ENCODE results near the gene GNAI3.

Gene GNAI3

DNA sequence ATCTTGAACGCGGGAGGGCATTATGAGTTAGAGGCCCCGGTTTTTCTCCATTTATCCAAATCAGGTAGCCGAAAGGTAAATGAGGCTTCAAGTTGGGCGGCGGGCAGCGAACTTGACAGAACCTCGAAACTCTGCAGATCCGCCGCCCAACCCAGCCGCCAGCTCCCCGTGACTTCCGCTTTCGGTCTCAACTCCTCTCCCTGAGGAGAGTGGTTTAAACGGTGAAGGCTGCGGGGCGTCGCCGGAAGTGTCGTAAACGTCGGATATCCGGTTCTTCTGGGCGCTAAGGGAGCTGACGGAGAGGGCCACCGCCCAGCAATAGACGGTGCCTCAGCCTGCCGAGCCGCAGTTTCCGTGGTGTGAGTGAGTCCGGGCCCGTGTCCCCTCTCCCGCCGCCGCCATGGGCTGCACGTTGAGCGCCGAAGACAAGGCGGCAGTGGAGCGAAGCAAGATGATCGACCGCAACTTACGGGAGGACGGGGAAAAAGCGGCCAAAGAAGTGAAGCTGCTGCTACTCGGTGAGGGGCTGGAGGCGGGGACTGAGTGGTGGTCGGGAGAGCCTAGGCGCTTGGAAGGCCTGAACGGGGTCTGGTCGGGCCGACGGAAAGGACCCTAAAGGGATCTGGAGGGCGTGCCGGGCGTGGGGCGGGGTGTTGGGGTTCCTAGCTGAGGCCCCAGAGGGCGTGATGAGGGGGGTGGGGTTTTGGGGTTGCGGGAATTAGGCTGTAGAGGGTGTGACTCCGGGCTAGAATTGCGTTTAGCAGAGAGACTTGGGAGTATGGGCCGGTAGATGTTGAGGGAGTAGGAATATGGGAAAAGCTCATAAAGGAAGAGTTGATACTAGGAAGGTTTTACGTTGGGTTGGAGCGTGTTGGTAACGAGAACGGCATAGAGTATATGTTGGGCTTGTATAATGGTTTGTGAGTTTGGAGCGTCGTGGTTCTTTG lies at the start of gene GNAI3:
Gene GNAI3 (plus strand): TSS at position 295 of the 947 bp plus-strand sequence. CDS start 106 bp downstream, at position 401.
- DNase-seq (ENCODE audit: low spot score): peak; percentile 95

DNA sequence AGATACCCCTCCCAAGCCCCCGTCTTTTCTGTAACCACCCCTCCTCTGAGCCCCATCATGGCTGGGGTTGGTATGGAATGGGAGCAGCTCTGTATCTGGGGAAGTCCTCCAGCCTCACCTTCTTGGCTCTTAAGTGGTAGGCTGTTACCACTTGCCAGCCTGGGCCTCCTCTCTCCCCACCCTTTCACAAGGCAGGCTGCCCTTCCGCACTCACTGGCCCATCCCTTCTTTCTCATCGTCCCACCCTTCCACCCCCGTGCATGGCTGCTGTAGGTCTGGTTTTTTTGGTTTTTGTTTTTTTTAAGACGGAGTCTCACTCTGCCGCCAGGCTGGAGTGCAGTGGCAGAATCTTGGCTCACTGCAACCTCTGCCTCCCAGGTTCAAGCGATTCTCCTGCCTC lies 49.3 kb upstream of the GNAI3 start:
- no peak for DNase-seq (ENCODE audit: low spot score)

DNA sequence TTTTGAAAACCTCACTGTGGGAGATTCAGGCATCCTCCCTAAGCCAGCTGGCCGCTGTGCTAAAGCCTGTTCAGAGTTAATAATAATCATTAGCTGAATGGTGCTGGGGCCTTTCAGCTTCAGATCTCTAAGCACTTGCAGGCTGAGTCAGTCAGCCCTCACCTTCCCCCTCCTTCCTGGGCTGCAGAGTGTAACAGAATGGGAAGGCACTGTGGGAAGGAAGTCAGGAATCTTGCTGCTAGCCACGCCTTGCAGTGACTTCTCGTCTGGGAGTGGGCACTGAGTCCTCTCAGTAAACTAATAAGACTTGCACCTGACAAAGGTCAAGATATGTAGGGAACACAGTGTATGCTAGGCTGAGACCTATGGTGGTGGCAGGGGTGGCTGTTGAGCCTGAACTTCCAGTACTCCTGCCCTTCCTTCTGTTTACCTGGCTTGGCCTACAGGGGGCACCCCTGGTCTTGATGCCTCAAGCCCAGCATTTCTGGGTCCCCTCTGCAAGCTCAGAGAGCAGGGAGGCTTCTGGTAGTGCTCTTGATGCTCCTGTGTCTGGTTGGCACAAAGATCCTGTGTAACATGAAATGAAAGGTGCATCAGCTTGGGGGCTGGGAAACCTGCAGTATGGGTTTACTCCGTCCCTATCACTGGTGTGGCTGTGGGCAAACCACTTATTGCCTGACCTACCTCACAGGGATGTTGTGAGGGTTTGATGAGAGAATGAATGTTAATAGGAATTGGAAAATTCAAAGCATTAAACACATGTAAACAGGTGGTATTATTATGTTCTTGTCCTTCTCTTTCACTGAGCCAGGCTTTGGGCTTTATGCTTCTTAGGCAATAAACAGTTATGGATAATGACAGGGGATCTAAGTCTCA lies 48.5 kb upstream of the GNAI3 start:
- DNase-seq (ENCODE audit: low spot score): no peak

DNA sequence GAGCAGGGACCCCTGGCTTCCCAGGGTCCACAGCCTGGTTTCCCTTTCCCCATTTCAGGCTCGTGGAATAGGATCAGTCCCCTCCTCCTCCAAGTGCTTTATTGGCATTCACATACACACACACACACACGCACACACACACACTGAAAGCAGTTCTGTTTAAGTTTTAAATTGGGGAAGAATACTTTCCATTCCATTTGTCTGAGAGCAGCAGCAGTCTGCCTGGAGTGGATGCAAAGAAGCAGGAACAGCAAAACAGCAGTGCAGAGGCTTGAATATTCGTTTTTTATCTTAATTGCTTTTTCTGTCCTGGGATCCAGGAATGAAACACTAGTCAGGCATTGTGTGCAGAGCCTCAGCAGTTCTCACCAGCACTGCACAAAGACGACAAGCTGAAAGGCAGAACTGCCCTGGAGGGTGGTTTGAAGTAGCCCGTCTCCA lies 47.5 kb upstream of the GNAI3 start:
- no peak for DNase-seq (ENCODE audit: low spot score)

DNA sequence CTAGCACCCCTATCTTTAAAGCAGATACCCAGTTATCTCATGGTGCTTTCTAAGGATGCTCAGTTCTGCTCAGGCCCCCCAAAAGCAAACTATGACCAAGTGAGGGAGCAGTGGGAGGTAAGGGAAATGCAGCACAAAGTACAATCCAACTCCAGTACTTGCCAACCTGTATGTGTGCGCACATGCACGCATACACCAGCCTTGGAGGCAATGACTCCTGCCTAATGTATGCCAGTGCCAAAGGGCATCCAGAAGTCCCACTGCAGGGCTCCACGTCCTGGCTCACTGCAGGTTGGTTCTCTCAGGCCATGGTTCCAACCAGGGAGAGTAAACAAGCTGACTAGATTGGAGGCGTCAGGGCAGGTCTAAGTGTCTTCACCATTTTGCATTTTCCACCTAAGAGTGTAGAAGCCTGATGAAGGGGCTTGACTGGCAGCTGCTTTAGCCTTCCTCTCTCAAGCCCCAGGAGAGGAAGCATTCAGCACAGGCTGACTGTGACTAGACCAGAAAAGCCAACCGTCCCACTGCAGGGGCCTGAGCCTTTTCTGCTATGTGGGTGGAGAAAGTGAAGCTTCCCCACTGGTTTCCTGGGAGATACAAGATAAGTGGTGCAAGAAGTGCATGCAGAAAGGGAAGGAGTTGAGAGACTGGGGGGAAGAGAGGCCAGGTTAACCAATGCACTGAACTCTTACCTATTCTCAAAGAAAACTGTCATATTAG lies 46.6 kb upstream of the GNAI3 start:
- DNase-seq (ENCODE audit: low spot score): no peak

DNA sequence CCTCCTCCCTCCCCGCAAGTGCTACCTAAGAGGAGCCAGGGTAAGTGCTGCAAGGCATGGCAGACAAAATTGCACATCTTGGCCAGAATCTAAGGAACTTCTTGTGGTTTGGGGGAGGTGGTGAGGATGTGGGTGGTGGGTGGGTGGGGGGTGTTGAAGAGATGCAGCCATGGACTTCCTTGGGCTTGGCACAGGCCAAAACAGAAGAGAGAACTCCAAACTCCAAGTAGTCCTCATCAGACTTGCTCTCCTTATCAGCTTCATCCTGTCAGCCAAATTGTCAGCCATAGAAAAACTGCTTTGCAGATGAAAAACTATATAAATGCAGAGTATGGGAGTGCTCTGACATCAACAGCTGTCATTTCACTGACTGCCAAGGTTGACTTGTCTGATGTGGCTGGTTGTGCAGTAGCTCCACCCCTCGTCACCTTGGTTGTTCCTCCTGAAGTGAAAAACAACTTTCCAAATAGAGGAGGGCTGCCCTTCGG lies 46.0 kb upstream of the GNAI3 start:
- DNase-seq (ENCODE audit: low spot score): no peak

DNA sequence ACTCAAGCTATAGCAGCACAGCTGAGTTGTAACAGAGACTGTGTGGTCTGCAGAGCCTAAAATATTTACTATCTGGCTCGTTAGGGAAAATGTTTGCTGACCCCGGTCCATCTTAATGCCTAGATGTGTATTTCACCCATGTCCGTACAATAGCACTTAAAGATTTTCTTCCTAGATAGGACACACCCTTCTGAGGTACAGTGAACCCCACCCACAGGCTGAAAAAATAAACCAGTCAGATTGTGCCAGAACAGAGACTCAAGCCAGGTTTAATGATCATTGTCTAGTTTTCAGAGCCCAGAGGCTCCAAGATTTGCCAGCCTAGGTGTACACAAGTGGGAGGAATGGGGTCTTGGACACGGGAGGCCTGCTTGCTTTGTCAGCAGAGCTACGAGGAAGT lies 44.5 kb upstream of the GNAI3 start:
- no peak for DNase-seq (ENCODE audit: low spot score)

DNA sequence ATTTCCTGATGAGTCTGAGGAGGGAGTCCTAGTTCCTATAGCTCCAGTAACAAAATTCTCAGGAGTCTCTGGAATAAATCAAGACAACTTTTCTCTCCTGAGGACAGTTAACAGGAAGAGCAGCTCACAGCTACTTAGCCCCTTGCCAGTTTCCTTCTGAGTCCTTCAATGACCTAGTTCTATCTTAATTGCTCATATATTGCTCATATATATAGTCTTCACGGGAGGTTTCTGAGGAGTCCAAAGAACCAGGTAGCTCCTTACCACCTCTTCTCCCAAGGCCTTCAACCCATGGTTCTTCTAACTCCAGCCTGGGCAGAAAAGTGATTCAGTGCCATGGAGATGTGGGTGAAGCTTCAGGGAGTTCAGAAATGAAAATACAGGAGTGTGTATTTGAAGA lies 43.4 kb upstream of the GNAI3 start:
- no peak for DNase-seq (ENCODE audit: low spot score)

DNA sequence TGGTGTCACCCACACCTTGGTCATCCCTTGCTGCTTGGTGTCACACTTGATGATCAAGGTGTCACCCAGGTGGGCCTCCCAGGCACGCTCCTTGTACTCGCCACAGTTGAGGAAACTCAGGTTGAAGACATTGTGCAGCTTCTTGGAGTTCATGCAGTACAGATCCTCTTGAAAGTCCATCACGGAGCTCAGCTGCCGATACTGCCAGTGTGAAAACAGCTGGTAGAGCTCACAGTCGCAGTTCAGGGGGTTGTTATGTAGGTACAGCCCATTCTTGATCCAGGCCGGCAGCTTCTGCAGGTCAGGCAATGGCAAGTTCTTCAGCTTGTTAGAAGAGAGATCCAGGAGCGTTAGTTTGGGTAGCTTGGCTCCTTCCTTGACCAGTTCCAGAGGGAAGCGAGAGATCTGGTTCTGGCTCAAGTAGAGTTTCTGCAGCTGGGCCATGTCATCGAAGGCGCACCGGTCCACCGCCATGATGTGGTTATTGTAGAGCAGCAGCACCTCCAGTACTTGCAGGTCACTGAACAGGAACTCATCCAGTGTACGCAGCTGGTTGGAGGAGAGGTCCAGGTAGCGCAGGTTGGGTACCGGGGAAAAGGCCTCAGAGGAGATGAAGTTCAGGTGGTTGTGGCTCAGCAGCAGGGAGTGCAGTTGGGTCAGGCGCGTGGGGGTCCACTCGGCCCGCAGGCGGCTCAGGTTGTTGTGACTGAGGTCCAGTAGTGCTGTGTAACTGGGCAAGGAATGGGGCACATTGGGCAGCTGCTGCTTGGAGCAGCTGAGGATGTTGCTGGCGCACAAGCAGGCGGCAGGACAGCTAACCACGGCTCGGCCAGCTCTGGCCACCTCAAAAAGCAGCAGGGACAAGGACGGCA lies 40.2 kb upstream of the GNAI3 start:
- DNase-seq (ENCODE audit: low spot score): peak; percentile 48

DNA sequence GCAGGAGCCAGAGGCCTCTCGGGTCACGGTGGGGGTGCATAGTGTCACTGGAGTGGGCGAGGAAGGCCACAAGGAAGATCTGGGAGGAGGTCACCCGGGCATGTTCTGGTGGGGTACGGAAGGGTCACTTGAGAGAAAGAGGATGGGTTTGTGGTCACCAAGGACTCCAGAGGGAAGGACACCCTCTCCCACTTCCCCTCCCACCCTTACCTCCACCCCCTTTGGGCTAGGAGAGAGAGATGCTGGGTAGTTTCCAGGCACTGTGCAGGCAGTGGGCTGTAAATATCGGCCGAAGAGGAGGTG lies 39.6 kb upstream of the GNAI3 start:
- DNase-seq (ENCODE audit: low spot score): no peak

DNA sequence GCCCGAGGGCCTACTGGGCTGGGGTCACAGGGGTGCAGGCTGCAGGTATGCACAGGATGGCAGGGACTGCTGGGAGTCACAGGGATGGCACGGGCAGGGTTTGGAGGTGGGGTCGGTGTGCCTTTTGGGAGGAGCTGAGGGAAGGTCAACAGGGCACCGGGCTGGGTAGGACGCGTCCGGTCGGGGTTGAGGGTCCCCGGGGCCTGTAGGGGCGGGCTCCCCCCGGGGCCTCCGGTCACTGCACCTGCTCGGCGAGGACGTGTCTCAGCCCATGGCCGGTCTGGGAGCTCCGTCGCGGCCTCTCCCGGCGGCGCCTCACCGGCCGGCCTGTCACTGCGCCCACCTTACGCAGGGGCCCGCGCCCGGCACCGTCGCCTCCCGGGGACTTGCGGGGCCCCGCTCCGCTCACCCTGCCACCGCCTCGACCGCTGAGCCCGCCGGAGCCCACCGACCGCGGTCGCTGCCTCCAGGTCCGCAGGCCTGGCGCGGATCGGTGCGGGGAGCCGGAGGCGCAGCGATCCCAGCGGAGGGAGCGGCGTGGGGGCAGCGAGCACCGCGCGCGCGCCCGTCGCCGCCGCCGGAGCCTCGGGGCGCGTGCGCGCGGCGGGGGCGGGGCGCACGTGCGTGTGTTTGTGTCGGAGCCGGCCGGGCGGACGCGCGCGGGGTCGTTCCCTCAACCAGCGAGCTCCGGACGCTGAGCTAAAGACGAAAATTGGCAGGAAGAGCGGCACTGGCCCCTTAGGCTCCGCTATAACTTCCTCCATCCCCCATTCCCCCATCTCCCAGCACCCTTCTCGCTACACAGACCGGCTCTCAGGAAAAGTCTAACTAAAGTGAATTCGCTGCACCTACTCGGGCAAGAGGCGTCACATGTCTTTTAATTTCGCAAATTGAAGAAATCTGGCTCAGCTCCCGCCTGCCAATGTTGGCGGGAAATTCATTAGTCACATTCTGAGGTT lies 39.0 kb upstream of the GNAI3 start, which contains the start of gene AMIGO1:
Gene AMIGO1 (minus strand): TSS at position 552 of the 959 bp plus-strand sequence. CDS start 815 bp downstream, outside the sequence.
- peak; percentile 79 for DNase-seq (ENCODE audit: low spot score)

DNA sequence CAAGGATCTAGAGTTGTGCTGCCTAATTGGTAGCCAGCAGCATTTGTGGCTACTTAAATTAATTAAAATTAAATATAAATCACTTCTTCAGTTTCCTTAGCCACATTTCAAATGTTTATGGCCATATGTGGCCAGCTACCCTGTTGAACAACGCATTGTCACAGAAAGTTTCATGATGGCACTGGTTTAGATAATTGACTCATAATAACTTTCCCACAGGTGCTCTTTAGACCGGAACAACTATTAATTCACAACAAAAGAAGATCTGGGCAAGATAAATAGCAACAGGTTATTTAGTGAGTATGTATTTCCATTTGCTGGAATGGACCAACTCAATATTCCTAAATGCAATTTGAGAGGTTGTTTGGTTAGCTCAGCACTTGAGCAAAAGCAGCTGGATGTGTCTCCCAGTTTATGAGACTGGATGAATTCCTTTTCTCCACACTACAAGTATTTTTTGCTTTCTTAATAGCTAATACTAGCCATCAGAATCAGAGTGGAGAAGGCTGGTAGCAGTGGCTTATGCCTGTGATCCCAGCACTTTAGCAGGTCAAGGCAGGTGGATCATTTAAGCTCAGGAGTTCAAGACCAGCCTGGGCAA lies 35.2 kb upstream of the GNAI3 start:
- no peak for DNase-seq (ENCODE audit: low spot score)

DNA sequence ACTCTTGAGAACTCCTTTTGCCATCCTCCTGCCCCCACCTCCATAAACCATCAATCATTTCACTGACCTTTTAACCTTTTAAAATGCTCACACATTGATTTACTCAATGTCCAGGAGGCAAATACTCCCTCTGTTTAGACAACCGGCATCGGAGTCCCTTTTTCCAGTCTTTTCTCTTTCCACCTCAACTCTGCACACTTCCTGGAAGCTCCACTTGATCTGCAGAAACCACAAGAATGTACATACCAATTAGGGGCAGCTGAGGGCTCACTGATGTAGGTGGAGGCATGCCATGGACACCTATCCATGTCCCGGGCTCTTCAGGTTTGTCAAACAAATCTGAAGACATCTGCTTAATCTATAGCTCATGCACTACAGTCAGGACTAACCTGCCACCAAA lies 33.6 kb upstream of the GNAI3 start:
- no peak for DNase-seq (ENCODE audit: low spot score)

DNA sequence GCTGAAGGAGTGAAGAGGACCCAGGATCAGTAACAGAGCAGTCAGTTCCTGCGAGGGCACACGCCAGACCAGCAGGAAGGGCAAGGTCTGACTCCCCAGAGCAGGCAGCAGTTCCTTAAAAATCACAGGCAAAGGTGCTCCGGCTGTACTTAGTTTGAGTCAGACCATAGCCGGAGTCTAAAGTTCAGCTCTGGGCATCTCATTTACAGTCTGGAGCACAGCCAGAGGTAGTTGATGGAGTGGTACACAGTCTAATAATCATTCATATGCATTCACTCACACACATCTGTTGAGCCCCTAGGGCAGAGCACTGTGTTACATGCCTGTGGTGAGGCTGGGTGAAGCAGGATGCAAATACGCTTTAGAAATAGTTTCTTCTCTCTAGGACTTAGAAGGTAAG lies 31.5 kb upstream of the GNAI3 start:
- DNase-seq (ENCODE audit: low spot score): no peak

DNA sequence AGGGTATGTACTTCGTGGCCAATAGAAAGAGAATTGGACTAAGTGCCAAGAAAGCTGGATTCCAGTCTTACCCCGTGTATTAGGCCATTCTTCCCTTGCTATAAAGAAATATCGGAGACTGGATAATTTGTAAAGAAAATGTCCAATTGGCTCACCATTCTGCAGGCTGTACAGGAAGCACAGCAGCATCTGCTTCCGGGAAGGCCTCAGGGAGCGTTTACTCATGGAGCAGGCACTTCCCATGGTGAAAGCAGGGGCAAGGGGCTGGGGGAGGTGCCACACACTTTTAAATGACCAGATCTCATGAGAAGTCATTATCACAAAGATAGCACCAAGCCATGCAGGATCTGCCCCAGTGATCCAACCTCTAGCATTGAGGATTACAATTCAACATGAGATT lies 31.1 kb upstream of the GNAI3 start:
- DNase-seq (ENCODE audit: low spot score): no peak

DNA sequence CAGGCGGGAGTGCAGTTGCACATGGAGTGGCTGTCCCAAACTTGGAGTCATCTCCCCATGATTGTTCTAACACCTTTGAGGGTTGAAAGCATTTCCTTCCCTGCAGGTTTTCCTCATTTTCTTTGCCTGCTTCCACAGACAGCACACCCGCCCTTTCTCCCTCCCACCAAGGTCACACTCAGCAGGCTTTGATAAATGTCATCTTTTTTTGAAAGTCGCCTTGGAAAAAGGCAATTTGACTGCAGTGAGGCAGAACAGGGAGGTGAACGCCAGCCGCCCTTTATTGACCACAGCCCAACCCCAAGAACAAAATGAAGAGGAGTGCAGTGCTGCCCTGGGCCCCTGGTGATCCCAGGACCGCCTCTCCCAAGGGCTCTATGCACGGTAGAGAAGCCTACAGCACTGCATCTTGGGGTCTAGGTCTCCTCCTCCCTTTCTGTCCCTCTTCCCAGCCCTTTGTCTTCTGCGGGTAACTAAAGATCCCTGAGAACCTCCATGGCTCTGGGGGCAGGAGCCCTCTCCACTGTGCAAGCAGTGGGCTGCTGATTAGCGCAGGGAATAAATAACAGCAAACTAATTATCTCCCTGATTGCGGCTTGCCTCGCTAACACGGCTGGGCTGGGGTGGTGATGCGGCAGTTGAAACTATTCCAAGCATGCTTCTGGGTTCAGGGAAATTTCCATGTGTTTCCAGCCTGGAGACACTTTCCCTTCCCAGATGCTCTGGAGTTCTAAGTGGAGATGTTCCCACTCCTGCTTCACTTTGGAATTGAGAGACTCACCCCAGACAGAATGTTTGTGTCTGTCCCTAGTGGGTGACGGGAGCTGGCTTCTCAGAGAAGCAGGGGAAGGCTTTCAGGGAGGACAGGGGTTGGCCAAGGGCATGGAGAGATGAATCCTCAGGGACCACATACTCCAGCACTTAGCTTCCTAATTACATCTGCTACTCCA lies 27.1 kb upstream of the GNAI3 start:
- DNase-seq (ENCODE audit: low spot score): no peak

DNA sequence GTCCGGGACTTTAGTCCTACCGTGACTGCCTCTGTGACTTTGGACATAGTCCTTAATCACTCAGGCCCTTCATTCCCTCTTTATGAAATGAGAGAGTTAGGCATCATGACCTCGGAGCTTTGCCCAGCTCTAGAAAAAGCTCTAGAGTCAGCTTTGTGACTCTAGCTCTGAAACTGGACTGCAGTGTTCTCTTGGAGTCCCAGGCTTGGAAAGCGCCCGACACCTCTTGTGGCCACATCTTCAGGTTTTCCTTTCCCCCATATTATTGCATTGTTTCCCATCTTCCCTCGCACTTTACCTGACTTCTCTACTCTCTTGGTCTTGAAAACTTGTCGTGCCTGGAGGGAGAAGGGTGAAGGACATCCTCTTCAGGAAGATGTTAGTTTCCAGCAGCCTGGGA lies 26.4 kb upstream of the GNAI3 start:
- DNase-seq (ENCODE audit: low spot score): no peak

DNA sequence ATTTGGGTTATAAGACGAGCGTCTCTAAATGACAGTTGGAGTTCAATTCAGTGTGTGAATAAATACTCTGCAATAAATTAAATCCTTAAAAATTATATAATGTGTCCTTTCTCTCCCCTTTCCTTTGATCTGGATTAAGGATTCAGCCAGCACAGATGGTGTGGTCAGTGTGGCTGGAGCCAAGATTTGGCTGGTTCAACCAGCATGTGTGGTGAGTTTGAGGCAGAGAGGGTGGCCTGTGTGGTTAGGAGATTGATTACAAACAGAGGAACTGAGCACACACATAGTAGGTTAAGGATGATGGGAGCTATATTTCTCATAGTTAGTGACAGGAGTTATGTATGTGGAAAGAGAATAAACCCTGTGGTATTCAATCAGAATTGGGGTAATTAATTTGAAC lies 24.7 kb upstream of the GNAI3 start:
- no peak for DNase-seq (ENCODE audit: low spot score)
